Esophagus mucosa (tissue), 1 donor: Measurements from ENCODE around the gene FAM89A. TPM values are rescaled to one million over a fixed set of nuclear protein-coding genes. Genes with fewer than 3 reads are reported as not detected.
"Not testable (repeated sequence)": the region's sequence is repeated elsewhere in the genome, so short reads cannot be mapped to it uniquely, and the experiment has no call there.

Source experiments
- ATAC-seq: fragments of 200-7000 bp; cut with Tn5 transposase; one replicate; pipeline ENCODE4 v1.9.1; 2020
- total RNA-seq: library from RNA; stranded (reverse); gene quantifications from one replicate; pipeline ENCODE4 v1.2.4, GENCODE V29; 2023
- donor health status: DM: yes; HTN: yes; CAD: no.

The FAM89A gene
- total RNA-seq, 1 donor from 2014 or later = 12.4 TPM

- no peak for ATAC-seq
Observed at GRCh38 chr1:231055271-231055670, 15.2 kb upstream of the FAM89A start.

DNA sequence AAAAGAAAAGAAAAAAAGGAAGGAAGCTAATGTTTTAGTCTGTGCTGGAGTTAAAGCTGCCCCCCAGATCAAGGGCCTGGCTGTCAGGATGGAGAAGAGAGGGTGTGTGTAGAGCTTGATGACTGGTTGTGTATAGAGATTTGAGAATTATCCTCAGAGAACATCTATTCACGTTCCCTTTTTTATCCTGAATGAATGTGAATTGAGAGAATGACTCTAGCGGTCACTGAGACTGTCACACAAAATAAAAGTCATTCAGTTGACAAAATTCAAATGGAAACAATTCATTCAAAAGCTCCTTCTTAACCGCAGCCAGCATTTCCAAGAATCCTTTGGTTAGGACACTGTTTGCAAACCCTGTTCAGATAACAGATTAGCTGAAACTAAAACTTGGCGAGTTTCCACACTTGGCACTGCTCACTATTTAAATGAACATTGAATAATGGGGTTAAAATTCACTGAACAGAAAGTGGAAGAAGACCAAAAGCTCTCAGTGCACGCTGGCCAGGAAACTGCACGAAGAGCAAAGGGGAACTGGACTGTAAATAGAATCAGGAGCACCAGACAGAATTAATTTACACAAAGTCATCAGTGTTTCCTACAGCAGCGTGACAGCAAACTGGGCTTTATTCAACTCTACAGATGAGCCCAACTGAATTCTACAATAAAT is 13.6 kb upstream of the FAM89A start:
- ATAC-seq = no peak

GRCh38 chr1:231052777-231053176 is 12.7 kb upstream of the FAM89A start:
- ATAC-seq = no peak

GRCh38 chr1:231050932-231051331 is 10.9 kb upstream of the FAM89A start:
- ATAC-seq = not testable (repeated sequence)

- no peak for ATAC-seq
Observed at GRCh38 chr1:231050395-231050794, 10.3 kb upstream of the FAM89A start.

DNA sequence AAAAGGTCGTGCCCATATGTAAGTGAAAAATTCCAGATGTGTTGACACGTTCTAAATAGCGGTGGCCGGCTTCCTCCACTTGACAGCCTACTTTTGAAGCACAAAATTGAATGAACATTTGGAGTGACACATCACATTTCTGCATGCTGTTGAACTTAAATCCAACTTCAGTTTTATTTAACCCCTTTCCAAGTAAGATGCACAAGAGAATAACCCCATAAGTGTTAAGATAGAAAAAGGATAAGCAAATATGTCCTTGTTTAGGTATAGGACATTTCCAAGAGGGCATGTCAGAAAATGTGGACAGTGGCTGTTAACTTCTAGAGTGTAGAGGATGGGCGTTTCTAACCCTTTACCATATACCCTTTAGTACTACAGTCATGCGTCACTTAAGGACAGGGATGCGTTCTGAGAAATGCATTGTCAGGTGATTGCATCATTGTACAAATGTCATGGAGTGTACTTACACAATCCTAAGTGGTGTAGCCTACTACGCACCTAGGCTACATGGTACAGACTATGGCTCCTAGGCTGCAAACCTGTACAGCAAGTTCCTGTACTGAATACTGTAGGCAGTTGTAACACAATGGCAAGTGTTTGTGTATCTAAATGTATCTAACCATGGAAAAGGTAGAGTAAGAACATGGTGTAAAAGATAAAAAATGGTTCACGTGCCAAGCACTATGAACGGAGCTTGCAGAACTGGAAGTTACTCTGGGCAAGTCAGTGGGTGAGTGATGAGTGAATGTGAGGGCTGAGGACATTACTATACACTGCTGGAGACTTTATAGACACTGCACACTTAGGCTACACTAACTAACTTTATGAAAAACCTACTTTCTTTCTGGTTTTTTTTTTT is 9.3 kb upstream of the FAM89A start:
- peak; percentile 94 for ATAC-seq

DNA sequence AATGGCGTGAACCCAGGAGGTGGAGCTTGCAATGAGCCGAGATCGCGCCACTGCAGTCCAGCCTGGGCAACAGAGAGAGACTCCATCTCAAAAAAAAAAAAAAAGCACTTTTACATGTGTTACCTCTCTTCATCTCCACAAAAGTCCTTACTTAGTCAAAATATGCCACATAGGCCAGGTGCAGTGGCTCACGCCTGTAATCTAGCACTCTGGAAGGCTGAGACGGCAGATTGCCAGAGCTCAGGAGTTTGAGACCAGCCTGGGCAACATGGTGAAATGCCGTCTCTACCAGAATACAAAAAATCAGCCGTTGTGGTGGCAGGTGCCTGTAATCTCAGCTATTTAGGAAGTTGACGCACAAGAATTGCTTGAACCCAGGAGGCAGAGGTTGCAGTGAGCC is 8.4 kb upstream of the FAM89A start:
- not testable (repeated sequence) for ATAC-seq

GRCh38 chr1:231047529-231047928 is 7.5 kb upstream of the FAM89A start:
- ATAC-seq = not testable (repeated sequence)

DNA sequence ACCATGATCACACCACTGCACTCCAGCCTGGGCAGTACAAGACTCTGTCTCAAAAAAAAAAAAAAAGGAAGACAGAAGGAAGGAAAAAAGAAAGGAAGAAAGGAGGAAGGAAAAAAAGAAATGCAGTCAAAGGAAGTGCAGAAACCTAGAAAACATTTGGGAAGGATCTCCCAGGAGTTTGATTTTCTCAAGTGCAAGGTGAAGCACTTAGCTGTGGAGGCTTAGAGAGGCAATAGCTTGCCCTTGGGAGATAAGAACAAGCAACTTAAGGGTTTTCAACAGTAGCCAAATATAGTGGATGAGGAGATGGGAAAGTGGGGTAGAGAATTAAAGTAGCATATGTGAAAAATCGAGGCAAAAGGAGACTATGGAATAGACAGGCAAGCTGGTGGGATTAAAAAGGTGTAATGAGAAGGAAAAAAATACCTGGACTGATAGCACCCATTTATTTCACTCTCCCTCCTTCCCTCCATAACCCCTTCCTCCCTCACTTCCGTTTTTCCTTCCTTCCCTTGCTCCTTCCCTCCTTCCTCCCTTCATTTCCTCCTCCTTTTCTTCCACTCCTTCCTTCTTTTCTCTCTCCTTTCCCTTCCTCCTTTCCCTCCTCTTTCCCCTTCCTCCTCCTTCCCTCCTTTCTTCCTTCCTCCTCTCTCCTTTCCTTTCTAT is 6.8 kb upstream of the FAM89A start:
- ATAC-seq = no peak

DNA sequence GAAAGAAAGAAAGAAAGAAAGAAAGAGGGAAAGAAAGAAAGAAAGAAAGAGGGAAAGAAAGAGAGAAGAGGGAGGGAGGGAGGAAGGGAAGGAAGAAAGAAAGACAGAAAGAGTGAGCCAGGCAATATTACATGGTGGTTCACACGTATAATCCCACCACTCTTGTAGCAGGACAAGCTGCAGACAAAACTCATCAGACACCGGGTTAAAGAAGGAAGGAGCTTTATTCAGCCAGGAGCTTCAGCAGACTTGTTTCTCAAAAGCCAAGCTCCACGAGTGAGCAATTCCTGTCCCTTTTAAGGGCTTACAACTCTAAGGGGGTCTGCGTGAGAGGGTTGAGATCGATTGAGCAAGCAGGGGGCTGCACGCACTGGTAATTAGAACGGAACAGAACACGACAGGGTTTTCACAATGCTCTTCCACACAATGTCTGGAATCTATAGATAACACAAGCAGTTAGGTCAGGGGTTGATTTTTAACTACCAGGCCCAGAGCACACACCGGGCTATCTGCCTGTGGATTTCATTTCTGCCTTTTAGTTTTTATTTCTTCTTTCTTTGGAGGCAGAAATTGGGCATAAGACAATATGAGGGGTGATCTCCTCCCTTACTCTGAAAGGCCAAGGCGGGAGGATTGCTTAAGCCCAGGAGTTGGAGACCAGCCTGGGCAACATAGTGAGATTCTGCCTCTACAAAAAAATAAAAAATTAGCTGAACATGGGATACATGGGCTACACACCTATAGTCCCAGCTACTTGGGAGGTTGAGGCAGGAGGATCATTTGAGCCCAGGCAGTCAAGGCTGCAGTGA is 6.1 kb upstream of the FAM89A start:
- ATAC-seq = not testable (repeated sequence)

DNA sequence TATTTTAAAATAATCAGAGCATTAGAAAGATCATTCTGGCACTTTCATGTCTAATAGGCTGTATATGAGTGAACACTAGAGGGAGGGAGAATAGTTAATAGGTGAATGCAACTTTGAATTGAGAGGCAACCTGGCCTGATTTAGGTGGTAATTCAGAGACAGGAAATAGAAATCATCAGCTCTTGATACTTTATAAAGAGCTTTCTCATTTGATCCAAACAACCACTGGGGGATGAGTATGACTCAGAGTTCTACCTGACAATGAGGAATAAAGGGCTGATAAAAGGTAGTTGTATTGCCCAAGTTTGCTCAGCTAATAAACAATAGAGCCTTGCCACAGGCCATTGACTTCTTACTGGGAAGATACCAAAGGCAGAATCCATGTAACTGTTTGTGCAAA is 5.2 kb upstream of the FAM89A start:
- ATAC-seq = peak; percentile 29

GRCh38 chr1:231044588-231044987 is 4.5 kb upstream of the FAM89A start:
- ATAC-seq = no peak

DNA sequence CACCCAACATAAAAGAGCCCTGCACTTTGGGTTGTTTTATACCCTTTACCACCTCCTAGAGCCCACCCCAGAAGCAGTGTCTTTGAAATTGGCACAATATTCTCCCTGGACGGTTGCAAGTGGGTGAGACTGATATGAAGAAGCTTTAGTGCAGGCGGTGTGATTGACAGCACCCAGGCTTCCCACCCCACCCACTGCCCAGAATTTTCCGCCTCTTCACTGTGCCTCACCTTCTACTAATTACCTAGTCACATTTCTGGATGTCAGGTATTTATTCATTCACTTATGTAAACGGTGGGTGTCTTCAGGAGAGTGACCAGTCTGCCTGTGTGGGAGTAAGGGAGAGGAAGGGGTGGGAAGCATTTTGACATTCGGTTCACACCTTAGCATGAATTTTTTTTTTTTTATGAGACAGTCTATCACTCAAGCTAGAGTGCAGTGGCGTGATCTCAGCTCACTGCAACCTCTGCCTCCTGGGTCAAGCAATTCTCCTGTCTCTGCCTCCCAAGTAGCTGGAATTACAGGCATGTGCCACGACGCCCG is 1.7 kb upstream of the FAM89A start:
- ATAC-seq = no peak

DNA sequence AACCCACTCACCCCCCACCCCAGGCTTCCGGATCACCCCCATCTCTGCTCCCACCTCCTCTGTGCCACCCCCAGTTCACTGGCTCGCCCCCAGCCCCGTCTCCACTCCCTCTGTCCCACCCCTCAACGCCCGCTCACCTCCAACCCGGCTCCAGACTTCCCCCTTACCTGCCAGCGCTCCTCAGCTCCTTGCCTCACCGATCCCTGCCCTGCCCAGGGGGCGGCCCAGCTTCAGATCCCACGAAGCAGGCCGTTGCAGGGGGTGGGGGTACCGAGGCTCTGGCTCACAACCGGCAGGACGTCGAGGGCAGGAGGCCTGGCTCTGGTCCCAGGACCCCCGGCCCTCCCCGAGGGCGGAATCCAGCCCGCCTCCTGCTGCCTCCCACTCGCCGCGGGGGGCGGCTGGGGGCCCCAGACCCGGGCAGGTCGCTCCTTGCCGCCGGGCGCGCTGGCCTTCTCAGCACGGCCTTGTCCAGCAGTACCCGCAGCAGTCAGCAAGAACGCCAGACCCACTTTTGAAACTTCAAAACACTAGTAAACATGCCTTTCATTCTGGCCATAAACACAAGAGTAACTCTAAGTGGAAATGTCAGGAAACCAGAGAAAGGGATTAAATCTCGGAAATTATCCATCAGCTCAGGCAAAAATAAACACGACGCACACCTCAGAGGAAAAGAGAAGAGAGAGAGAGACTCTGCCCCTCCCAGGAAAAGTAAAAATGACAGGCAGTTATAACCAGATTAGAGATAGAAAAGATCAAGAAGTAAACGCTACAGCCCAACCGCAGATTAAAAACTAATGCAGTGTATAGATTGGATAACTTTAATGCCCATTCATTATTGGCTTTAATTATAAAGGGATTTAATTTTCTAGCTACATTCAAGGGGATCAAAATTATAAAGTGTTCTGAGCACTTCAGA is 1.0 kb upstream of the FAM89A start:
- peak; percentile 39 for ATAC-seq

DNA sequence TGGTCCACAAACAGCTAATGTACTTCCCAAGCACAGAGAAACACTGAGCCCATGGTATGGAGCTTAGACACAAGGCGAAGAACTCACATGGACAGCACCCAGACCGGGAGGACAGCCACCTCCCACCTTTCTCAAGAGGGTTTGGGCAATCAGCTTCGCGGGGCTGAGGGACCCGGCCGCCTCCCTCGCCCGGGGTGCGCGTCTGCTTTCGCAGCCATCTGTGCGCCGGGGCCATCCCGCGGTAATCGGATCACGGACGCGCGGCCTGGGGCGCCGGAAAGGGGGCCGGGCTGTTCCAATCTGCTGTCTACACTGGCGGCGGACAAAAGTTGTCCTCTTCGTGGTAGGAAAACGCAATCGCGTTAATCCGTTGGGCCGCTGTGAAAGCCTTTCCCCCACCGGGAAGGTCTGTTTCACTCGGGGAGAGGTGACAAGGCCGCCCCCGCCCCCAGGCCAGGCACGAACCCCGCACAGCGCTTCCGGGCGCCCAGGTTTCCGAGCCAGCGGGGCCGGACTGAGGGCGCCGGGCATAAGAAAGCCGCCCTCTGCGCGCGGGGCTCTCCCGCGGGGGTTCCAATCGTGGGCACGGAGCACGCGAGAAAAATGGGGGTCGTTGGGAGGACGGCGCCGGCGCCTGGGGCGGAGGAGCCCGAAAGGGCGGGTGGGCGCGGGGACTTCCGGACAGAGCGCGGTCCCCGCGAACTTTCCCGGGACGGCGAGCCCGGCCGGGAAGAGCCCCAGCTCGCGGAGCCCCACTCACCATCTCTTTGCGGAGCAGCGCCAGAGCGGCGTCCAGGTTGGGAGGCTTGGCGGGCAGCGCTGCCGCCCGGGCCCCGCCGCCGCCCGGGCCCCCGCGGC is 664 bp downstream of the FAM89A start:
- ATAC-seq = peak; percentile 51

DNA sequence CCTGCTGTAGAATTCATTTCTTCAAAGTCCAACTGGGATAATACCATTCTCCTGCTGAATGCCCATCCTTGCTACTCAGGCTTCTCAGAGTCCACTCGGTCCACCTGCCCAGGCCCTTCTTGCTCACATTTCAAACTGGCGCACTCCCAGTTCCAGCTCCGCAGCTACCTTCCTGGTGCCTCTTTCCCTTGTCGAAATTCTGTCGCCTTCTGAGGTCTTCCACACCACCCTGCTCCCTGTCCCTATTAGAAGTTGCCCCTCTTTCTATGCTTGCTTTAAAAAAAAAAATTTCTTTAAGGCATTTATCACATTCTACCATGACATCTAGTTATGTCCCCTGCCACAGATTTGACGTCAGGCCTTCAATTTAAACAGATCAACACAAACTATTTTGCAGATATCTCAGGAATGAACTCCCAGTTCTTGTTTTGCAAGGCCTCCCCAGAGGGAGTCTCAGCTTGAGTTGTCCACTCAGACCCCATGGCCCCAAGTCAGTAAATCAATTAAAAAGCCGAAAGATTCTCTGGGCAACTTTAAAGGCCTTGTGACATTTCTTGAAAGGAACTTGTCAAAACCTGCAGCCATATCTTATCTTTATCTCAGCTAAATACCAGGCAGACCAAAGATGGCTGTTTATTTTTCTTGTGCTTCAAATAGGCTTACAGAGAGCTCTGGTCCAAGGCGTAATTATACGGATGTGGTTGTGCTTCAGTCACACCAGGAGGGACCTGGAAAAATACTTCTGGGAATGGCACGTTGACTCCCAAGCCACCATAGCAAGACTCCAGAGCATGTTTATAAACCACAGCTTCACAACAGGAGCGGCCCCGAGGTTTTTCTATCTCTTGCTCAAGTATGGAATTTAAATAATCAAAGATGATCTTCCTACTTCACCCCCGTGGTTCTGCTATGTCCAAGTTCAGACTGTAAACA is 2.2 kb downstream of the FAM89A start:
- no peak for ATAC-seq

- no peak for ATAC-seq
Observed at GRCh38 chr1:231036416-231036815, 3.6 kb downstream of the FAM89A start.

DNA sequence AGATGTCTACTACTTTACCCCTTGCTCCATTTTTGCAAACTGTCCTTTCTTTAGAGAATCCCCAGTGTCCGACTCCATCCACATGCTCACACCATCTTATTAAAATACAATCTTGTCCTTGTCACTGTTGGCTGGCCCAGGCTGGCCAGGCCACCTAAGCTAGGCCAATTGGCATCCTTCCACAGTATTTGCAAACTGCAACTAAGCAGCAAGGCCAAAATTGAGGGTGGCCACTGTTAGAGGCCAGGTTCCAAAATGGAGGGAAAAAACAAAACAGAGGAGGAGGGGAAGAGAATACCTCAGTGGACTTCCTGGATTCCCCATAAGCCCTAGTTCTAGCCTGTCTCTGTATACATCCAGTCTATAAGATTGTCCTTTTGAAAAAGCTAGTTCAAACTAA is 4.3 kb downstream of the FAM89A start:
- ATAC-seq = no peak

DNA sequence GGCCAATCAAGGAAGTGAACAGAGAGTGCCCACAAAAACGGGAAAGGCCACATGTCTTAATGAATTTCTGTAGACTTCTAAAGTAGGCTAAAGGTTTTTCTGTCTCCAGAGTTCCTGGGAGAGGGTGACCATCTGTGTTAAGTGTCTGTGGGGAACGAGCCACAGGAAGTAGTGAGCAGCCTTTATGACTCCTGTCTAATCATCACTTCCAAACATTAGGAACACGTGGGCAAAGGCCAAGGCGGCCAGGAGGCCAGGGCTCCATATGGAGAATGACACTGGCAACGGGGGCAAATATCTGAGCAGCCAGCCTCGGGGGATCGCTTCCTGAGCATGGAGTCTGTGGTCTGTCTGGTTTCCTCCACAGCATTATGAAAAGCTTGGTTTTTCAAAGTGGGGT is 7.1 kb downstream of the FAM89A start:
- no peak for ATAC-seq
